ENCODE data around the gene NOS3. TPM values are rescaled to one million over a fixed set of nuclear protein-coding genes. Genes with fewer than 3 reads are reported as not detected.

NOS3 gene
- total and polyA plus RNA-seq, 2 experiments from 2014 or later = 2.6 to 6.1 TPM

- Mint-ChIP-seq H3K9me3 (no peaks in the 10 kb centered on the region), H3K27me3 (ENCODE audit: insufficient read depth, low read depth, poor library complexity) (peaks cover 15% of the 10 kb centered on the region), H3K27ac (no peak overlapping the region), H3K36me3 (ENCODE audit: low read depth) (0 out of 3 replicates have a peak, but pooled peaks cover 6% of the 10 kb centered on the region), H3K4me3 (no peak overlapping the region), H3K4me1 (peaks cover 2% of the 10 kb centered on the region; the same call in 1 of the 3 replicates)
- no peaks in the 10 kb centered on the region for H3K9me2 ChIP-seq (ENCODE audit: insufficient read depth)
- TF ChIP-seq CREB1 (CRISPR knock-in tag; IDR thresholded peaks at IDR 0.05; ENCODE audit: low read depth) (no peak), ZNF462 (CRISPR knock-in tag; IDR thresholded peaks at IDR 0.05) (no peak), EZH2phosphoT487 (IDR thresholded peaks at IDR 0.05; ENCODE audit: unreplicated experiment) (no peak), ETS1 (IDR thresholded peaks at IDR 0.05) (no peak), EZH2 (IDR thresholded peaks at IDR 0.05; ENCODE audit: low read depth, unreplicated experiment) (no peak), NANOG (IDR thresholded peaks at IDR 0.05; ENCODE audit: borderline replicate concordance) (no peak), POLR2AphosphoS5 (IDR thresholded peaks at IDR 0.05; ENCODE audit: low read depth) (no peak), REST (IDR thresholded peaks at IDR 0.05; ENCODE audit: unreplicated experiment) (no peak), CTCF (conservative IDR thresholded peaks at IDR 0.05; ENCODE audit: low read depth in 2 of 2) (no peak), ZNF331 (CRISPR knock-in tag; IDR thresholded peaks at IDR 0.05; ENCODE audit: low read depth) (no peak), STAT1 (IDR thresholded peaks at IDR 0.05; ENCODE audit: unreplicated experiment) (no peak), JUNB (IDR thresholded peaks at IDR 0.05; ENCODE audit: unreplicated experiment) (no peak), ZNF114 (CRISPR knock-in tag; IDR thresholded peaks at IDR 0.05) (no peak)
- no peaks in the 10 kb centered on the region for H3K4me1 ChIP-seq (ENCODE audit: insufficient read depth)
- no peaks in the 10 kb centered on the region for H3K79me2 ChIP-seq (replicated peaks; ENCODE audit: insufficient read depth)
- no peak overlapping the region for H3K4me2 ChIP-seq
- no peak for DNase-seq (ENCODE audit: low spot score)
- no peak for ATAC-seq
- H2AFZ ChIP-seq = no peak overlapping the region
- no peaks in the 10 kb centered on the region for H3K36me3 ChIP-seq (ENCODE audit: insufficient read depth)
- H3F3A ChIP-seq (replicated peaks; ENCODE audit: low read depth) = no peaks in the 10 kb centered on the region
- no peak overlapping the region for H3K27ac ChIP-seq (ENCODE audit: low read depth)
- no peaks in the 10 kb centered on the region for H3K27me3 ChIP-seq (ENCODE audit: insufficient read depth)
- H3K4me3 ChIP-seq = no peak overlapping the region
- H4K20me1 ChIP-seq (replicated peaks; ENCODE audit: insufficient read depth) = no peaks in the 10 kb centered on the region; the same call in 1 of the 2 replicates
Observed at GRCh38 chr7:151035026-151035717, 44.4 kb downstream of the NOS3 start.

Measured in GM23338 (cell line).